GM12875 (cell line): Measurements from ENCODE around the gene PIGR.

Experiments
- H3K4me3 ChIP-seq: one replicate; pipeline ENCODE4 v1.5.1; 2011; ENCODE audit warnings: low read depth, low read length, control low read depth
- TF ChIP-seq, protein P1 (sequence below): IDR thresholded peaks from 2 replicates; pipeline ENCODE4 v1.5.1; 2011; ENCODE audit warnings: low read depth, mild to moderate bottlenecking, control low read depth, inconsistent platforms, low read length, moderate library complexity, borderline replicate concordance; ENCODE audit not compliant: insufficient read depth

Gene PIGR, protein sequence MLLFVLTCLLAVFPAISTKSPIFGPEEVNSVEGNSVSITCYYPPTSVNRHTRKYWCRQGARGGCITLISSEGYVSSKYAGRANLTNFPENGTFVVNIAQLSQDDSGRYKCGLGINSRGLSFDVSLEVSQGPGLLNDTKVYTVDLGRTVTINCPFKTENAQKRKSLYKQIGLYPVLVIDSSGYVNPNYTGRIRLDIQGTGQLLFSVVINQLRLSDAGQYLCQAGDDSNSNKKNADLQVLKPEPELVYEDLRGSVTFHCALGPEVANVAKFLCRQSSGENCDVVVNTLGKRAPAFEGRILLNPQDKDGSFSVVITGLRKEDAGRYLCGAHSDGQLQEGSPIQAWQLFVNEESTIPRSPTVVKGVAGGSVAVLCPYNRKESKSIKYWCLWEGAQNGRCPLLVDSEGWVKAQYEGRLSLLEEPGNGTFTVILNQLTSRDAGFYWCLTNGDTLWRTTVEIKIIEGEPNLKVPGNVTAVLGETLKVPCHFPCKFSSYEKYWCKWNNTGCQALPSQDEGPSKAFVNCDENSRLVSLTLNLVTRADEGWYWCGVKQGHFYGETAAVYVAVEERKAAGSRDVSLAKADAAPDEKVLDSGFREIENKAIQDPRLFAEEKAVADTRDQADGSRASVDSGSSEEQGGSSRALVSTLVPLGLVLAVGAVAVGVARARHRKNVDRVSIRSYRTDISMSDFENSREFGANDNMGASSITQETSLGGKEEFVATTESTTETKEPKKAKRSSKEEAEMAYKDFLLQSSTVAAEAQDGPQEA

DNA sequence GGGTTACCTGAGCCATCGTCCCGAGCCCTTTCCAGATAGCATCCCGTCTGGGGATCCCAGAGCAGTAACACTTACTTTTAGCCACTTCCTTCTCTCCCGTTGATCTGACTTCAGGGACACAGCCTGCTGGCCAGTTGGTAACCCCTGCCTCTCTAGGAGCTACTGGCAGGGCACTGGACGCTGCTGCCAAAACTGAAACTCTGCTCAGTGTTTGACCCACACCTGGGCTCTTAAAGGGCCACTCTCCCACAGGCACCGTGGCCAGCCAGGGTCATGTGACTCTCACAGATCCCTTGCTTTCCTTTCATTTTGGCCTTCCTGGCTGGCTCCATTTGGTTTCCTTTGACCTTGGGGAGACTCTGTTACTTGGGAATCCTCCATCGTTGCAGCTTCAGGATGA, at the start of gene PIGR:
Gene PIGR (minus strand): TSS at position 206 of the 400 bp plus-strand sequence. CDS start 5,935 bp downstream, outside the sequence.
- TF ChIP-seq, protein P1, sequence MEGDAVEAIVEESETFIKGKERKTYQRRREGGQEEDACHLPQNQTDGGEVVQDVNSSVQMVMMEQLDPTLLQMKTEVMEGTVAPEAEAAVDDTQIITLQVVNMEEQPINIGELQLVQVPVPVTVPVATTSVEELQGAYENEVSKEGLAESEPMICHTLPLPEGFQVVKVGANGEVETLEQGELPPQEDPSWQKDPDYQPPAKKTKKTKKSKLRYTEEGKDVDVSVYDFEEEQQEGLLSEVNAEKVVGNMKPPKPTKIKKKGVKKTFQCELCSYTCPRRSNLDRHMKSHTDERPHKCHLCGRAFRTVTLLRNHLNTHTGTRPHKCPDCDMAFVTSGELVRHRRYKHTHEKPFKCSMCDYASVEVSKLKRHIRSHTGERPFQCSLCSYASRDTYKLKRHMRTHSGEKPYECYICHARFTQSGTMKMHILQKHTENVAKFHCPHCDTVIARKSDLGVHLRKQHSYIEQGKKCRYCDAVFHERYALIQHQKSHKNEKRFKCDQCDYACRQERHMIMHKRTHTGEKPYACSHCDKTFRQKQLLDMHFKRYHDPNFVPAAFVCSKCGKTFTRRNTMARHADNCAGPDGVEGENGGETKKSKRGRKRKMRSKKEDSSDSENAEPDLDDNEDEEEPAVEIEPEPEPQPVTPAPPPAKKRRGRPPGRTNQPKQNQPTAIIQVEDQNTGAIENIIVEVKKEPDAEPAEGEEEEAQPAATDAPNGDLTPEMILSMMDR = no peak
- no peak within 1 kb of the TSS for H3K4me3 ChIP-seq

DNA sequence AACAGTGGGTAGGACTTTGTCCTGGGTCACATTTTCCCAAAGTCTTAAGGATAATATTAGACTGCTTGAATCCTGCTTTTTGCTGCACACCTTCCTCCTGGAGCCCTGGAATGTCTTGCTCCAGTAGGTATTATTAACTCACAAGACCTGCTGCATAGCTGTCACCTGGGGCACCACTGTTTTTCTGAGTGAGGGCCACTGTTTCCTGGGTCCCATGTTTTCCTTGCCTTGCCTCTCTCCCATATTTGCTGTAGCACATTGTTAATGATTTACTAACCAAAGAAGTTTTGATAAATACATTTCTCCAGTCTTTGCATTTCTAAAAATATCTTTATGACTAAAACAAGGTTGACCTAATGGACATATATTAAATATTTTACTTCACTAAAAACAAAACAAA, 46.5 kb upstream of the PIGR start:
- TF ChIP-seq, protein P1 = no peak
- H3K4me3 ChIP-seq = no peak overlapping the region

DNA sequence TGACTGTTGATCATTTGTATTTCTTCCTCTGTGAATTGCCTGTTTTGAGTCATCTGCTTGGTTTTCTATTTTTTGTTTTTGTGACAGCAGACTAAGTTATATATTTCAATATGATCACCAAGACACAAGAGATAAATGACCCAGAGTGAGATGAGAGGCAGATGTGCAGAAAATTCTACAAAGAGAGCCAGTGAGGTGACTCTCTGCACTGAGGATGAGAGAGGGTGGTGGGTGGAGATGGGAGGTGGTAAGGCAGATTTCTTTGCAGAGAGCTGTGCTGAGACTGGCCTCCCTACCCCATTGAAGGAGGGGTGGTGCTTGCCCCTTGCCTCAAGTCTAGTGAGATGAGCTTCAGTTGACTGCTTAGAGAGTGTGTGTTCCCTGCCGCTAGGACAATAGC, 41.6 kb upstream of the PIGR start:
- TF ChIP-seq, protein P1 = no peak
- H3K4me3 ChIP-seq = no peak overlapping the region

DNA sequence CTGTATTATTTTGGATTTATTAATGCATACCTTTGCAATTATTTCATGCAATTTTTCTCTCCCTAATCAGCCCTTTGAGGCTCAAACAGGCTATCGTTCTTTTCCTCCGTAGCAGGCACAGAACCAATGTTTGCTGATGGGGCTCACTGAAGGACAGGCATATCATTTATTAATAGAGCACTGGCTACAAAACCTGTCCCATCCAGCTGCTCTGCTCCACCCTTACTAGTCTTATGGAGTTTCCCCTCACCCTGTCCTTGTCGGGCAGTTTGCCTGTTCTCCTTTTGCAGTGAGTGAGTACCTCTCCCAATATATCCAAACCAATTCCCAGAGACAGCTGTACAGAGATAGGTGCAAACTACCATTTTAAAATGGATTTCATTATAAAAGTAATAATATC, 40.6 kb upstream of the PIGR start:
- TF ChIP-seq, protein P1 = no peak
- H3K4me3 ChIP-seq = no peak overlapping the region

DNA sequence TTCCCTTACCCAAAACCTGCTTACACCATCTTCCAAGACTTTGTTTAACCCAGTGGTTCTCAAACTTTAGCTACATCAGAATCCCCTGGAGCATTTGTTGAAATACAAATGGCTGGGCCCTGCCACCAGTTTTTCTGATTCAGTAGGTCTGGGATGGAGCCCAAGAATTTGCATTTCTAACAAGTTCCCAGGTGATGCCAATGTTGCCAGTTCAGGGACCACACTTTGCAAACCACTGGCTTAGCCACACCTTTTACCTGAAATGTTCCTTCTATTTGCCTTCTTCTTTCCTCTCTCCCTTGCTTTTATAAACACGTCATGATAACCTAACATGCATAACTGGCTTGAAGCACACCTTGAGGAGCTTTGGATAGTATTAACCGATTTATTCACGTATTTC, 40.1 kb upstream of the PIGR start:
- TF ChIP-seq, protein P1 = no peak
- no peak overlapping the region for H3K4me3 ChIP-seq

DNA sequence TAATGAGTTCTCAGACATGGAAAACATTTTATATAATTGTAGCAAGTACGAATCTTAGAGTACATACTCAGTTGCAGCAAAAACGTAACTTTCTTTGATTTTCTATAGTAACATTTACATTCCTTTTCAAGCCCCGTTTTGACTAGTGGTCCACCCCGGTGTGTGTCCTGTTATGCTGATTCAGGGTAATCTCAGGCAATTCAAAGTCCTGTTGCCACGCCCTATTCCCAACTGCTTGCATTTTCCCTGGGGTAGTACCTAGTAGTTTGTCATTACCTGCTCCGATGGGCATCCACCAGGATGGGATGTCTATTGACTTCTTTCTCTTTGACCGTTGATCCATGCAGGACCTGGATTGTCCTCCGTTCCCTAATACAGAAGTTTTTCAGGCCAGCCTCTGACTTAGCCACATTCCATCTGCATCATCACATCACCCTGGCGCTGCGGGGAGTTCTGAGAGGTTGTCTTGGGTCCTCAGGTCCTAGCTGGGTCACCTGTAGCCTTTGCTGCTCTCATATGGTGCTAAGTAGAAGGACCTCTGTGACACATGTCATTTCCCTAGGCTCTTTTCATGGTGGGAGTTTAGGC, 39.0 kb upstream of the PIGR start:
- TF ChIP-seq, protein P1 = no peak
- H3K4me3 ChIP-seq = no peak overlapping the region

DNA sequence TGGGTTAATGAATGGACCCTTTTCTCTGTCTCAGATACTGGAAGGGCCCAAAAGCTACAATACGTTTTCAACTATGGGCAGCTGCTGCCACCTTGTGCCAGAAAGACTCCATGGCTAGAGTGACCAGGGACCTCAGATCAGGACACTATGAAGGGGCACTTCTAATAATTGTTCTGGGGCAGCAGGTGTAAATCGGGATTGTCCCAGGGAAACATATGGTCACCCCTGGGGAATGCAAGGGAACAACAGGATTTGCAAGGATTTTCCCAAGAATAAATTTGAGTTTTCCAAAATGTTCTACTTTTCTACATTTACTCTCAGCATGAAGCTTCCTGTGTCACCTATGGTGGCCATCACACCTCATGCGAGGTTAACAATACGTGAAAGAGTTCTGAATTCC, 36.0 kb upstream of the PIGR start:
- TF ChIP-seq, protein P1 = peak; percentile 75
- H3K4me3 ChIP-seq = no peak overlapping the region
